Prostate gland (tissue), 2 donors: ENCODE measurements around the gene PIK3CA. TPM values are rescaled to one million over a fixed set of nuclear protein-coding genes. Genes with fewer than 3 reads are reported as not detected.
"Not testable (repeated sequence)": the region's sequence is repeated elsewhere in the genome, so short reads cannot be mapped to it uniquely, and the experiment has no call there.

Source experiments
- DNase-seq: peaks from one replicate; pipeline ENCODE4 v3.0.0-alpha.2; 2019; ENCODE audit warnings: low spot score
- H3K27ac ChIP-seq, 2 donors: fragments of 200-600 bp; sonication (generic); 2 replicates each; pipeline ENCODE4 v1.5.1; 2017 to 2019
- H3K27me3 ChIP-seq: fragments of 200-600 bp; sonication (generic); replicated peaks from 2 replicates; pipeline ENCODE4 v1.5.1; 2019; ENCODE audit not compliant: insufficient read depth
- H3K36me3 ChIP-seq, 2 donors: fragments of 200-600 bp; sonication (generic); 1 replicate in 1 of 2; 2 replicates in 1 of 2; pipeline versions ENCODE4 v1.5.1 to v1.8.1; 2017 to 2019
- H3K4me1 ChIP-seq: fragments of 200-600 bp; sonication (generic); replicated peaks from 2 replicates; pipeline ENCODE4 v1.5.1; 2019
- H3K4me3 ChIP-seq, 2 donors: fragments of 200-600 bp; sonication (generic); 2 replicates each; pipeline ENCODE4 v1.5.1; 2017 to 2019
- H3K9me3 ChIP-seq: fragments of 200-600 bp; sonication (generic); 2 replicates; pipeline ENCODE4 v1.5.1; 2017
- CTCF ChIP-seq, 4 experiments: fragments of 200-600 bp in 2 of 4; fragments of 450-650 bp in 2 of 4; sonication (generic) in 2 of 4; IDR thresholded peaks; 1 replicate in 3 of 4; 2 replicates in 1 of 4; pipeline ENCODE4 v1.5.1; 2016 to 2019; ENCODE audit warnings: antibody characterized with exemption in 4 of 4, mild to moderate bottlenecking in 2 of 4, moderate library complexity in 2 of 4
- POLR2A ChIP-seq: fragments of 450-650 bp; IDR thresholded peaks from one replicate; pipeline ENCODE4 v1.6.1; 2016; ENCODE audit warnings: antibody characterized with exemption, mild to moderate bottlenecking
- POLR2AphosphoS5 ChIP-seq: sonication (generic); formaldehyde crosslinking; IDR thresholded peaks from one replicate; pipeline ENCODE4 v1.6.1; 2017; ENCODE audit warnings: antibody characterized with exemption
- WGBS: methylation state at CpG from one replicate; pipeline ENCODE4 v1.1.5; 2018; 5-methylcytosine and 5-hydroxymethylcytosine counted together
- intact Hi-C: fragments of 100-400 bp; cut with DNase I; formaldehyde crosslinking; loops from one replicate; pipeline ENCODE4 v1.14.2; 2022
- total RNA-seq, 2 donors: library from RNA; depleted of rRNA; stranded (reverse); fragments of >200 nt; gene quantifications; one replicate each; pipeline ENCODE4 v1.1.0, GENCODE V29; 2016

Gene PIK3CA
- total RNA-seq, 2 donors from 2014 or later: 10.2 to 21.9 TPM

- Histone ChIP-seq H3K27ac (no peak overlapping the region), H3K36me3 (no peaks in the 10 kb centered on the region), H3K9me3 (no peaks in the 10 kb centered on the region), H3K27me3 (no peaks in the 10 kb centered on the region), H3K4me3 (no peak overlapping the region), H3K4me1 (no peaks in the 10 kb centered on the region)
- intact Hi-C loops: no loop called here
- WGBS: 59% methylated on average over 4 of the region's 4 CpGs
- no peak for DNase-seq
- TF ChIP-seq CTCF (IDR thresholded peaks at IDR 0.05) (no peak), POLR2AphosphoS5 (no peak), POLR2A (no peak)
These were observed 121.1 kb downstream of the PIK3CA start for GRCh38 chr3:179269152-179269707.

GRCh38 chr3:179272385-179272784 lies 124.2 kb downstream of the PIK3CA start:
- WGBS: 89% methylated on average over 3 of the region's 3 CpGs
- peak in 1 of 4 experiments; percentile 11 for TF ChIP-seq CTCF (IDR thresholded peaks at IDR 0.05)
- TF ChIP-seq POLR2A: no peak
- TF ChIP-seq POLR2AphosphoS5: no peak
- H3K27me3 ChIP-seq: no peaks in the 10 kb centered on the region
- no peaks in the 10 kb centered on the region for H3K9me3 ChIP-seq
- H3K4me3 ChIP-seq: no peak overlapping the region
- DNase-seq: no peak
- H3K4me1 ChIP-seq: no peaks in the 10 kb centered on the region
- intact Hi-C loops: no loop called here
- no peaks in the 10 kb centered on the region for H3K36me3 ChIP-seq
- no peak overlapping the region for H3K27ac ChIP-seq

- H3K4me1 ChIP-seq, H3K36me3 ChIP-seq, H3K27me3 ChIP-seq, intact Hi-C loops, H3K4me3 ChIP-seq, H3K27ac ChIP-seq, H3K9me3 ChIP-seq, DNase-seq: not testable (repeated sequence)
- WGBS: 95% methylated on average over 2 of the region's 2 CpGs
These were observed 126.3 kb downstream of the PIK3CA start for GRCh38 chr3:179274434-179274833.

GRCh38 chr3:179276001-179276400 lies 127.8 kb downstream of the PIK3CA start:
- WGBS: 63% methylated on average over 3 of the region's 3 CpGs
- TF ChIP-seq POLR2A: no peak
- TF ChIP-seq CTCF (IDR thresholded peaks at IDR 0.05): no peak
- TF ChIP-seq POLR2AphosphoS5: no peak
- intact Hi-C loops: no loop called here

GRCh38 chr3:179276743-179277142 lies 128.6 kb downstream of the PIK3CA start:
- intact Hi-C loops: no loop called here
- 92% methylated on average over 3 of the region's 3 CpGs for WGBS
- TF ChIP-seq POLR2AphosphoS5 (no peak), CTCF (IDR thresholded peaks at IDR 0.05) (no peak), POLR2A (no peak)
- DNase-seq: no peak
- no peaks in the 10 kb centered on the region for H3K36me3 ChIP-seq
- H3K27me3 ChIP-seq: no peaks in the 10 kb centered on the region
- no peak overlapping the region for H3K4me3 ChIP-seq
- no peaks in the 10 kb centered on the region for H3K9me3 ChIP-seq
- H3K27ac ChIP-seq: no peak overlapping the region
- no peaks in the 10 kb centered on the region for H3K4me1 ChIP-seq

More at GRCh38 chr3:179276001-179276400, 127.8 kb downstream of the PIK3CA start:
- Histone ChIP-seq H3K27ac (no peak overlapping the region), H3K4me3 (no peak overlapping the region), H3K9me3 (no peaks in the 10 kb centered on the region), H3K27me3 (no peaks in the 10 kb centered on the region), H3K36me3 (no peaks in the 10 kb centered on the region), H3K4me1 (no peaks in the 10 kb centered on the region)
- no peak for DNase-seq
